WERI-Rb-1 (cell line): ENCODE data around the gene DVL2.

Experiments used
- DNase-seq: peaks from one replicate; pipeline ENCODE4 v3.0.0-alpha.2; 2020
- H3K27ac ChIP-seq: fragments of 250-450 bp; sonication (Bioruptor Pico); 2 replicates; pipeline ENCODE4 v1.5.1; 2020; ENCODE audit warnings: mild to moderate bottlenecking, moderate library complexity
- H3K27me3 ChIP-seq: fragments of 250-450 bp; sonication (Bioruptor Pico); 2 replicates; pipeline ENCODE4 v1.5.1; 2021; ENCODE audit warnings: mild to moderate bottlenecking, low read depth, moderate library complexity; ENCODE audit not compliant: insufficient read depth, severe bottlenecking
- H3K36me3 ChIP-seq: fragments of 250-450 bp; sonication (Bioruptor Pico); 2 replicates; pipeline ENCODE4 v1.5.1; 2020; ENCODE audit warnings: mild to moderate bottlenecking, moderate library complexity
- H3K4me3 ChIP-seq: 2 replicates; pipeline ENCODE4 v1.5.1; 2011; ENCODE audit warnings: low read depth, mild to moderate bottlenecking, control low read depth, low read length
- H3K9me3 ChIP-seq: fragments of 250-450 bp; sonication (Bioruptor Pico); 2 replicates; pipeline ENCODE4 v1.5.1; 2021; ENCODE audit warnings: mild to moderate bottlenecking, moderate library complexity; ENCODE audit not compliant: severe bottlenecking
- CTCF ChIP-seq: IDR thresholded peaks from 2 replicates; pipeline ENCODE4 v1.5.1; 2011; ENCODE audit warnings: low read depth, mild to moderate bottlenecking, control low read depth, inconsistent platforms, low read length

DVL2 gene

GRCh38 chr17:7207120-7208001 lies 27.0 kb downstream of the DVL2 start:
- peak overlapping the region; percentile 59 for H3K4me3 ChIP-seq
- DNase-seq: peak; percentile 53
- no peaks in the 10 kb centered on the region for H3K9me3 ChIP-seq
- no peak for TF ChIP-seq CTCF
- H3K36me3 ChIP-seq: peaks cover 36% of the 10 kb centered on the region
- no peaks in the 10 kb centered on the region for H3K27me3 ChIP-seq
- H3K27ac ChIP-seq: peak overlapping the region; percentile 97

- TF ChIP-seq CTCF: no peak
- Histone ChIP-seq H3K9me3 (no peaks in the 10 kb centered on the region), H3K4me3 (peak overlapping the region; percentile 25), H3K36me3 (peaks cover 54% of the 10 kb centered on the region), H3K27ac (peak overlapping the region; percentile 91), H3K27me3 (no peaks in the 10 kb centered on the region)
- DNase-seq: no peak
Observed at GRCh38 chr17:7205561-7205960, 28.8 kb downstream of the DVL2 start.

GRCh38 chr17:7204828-7205461 lies 29.4 kb downstream of the DVL2 start:
- H3K27me3 ChIP-seq: no peaks in the 10 kb centered on the region
- TF ChIP-seq CTCF: no peak
- no peaks in the 10 kb centered on the region for H3K9me3 ChIP-seq
- H3K27ac ChIP-seq: peak overlapping the region; percentile 91
- peaks cover 60% of the 10 kb centered on the region for H3K36me3 ChIP-seq
- peak overlapping the region; percentile 25 for H3K4me3 ChIP-seq
- peak; percentile 97 for DNase-seq

- H3K27ac ChIP-seq: peak overlapping the region; percentile 91
- peak overlapping the region; percentile 25 for H3K4me3 ChIP-seq
- H3K36me3 ChIP-seq: peaks cover 65% of the 10 kb centered on the region
- no peaks in the 10 kb centered on the region for H3K9me3 ChIP-seq
- TF ChIP-seq CTCF: no peak
- H3K27me3 ChIP-seq: no peaks in the 10 kb centered on the region
- DNase-seq: peak; percentile 94
Observed at GRCh38 chr17:7204336-7204735, 30.0 kb downstream of the DVL2 start.

- TF ChIP-seq CTCF: no peak
- no peak for DNase-seq
Observed at GRCh38 chr17:7203391-7203790, 30.9 kb downstream of the DVL2 start.

More at GRCh38 chr17:7203391-7203790, 30.9 kb downstream of the DVL2 start:
- Histone ChIP-seq H3K36me3 (peaks cover 74% of the 10 kb centered on the region), H3K4me3 (no peak overlapping the region), H3K27me3 (no peaks in the 10 kb centered on the region), H3K9me3 (no peaks in the 10 kb centered on the region), H3K27ac (peak overlapping the region; percentile 91)
